ENCODE measurements around the gene PTPRM.

Gene PTPRM

GRCh38 chr18:7812431-7813063 is 245.4 kb downstream of the PTPRM start:
- no peak for DNase-seq

GRCh38 chr18:7813131-7813530 is 246.0 kb downstream of the PTPRM start:
- no peak for DNase-seq

- no peak for DNase-seq
Measured at GRCh38 chr18:7814754-7815315, 247.7 kb downstream of the PTPRM start.

GRCh38 chr18:7815787-7816186 is 248.7 kb downstream of the PTPRM start:
- DNase-seq: no peak

GRCh38 chr18:7817575-7818230 is 250.6 kb downstream of the PTPRM start:
- DNase-seq: no peak

GRCh38 chr18:7821784-7822183 is 254.7 kb downstream of the PTPRM start:
- no peak for DNase-seq

- DNase-seq: no peak
Measured at GRCh38 chr18:7822435-7823331, 255.6 kb downstream of the PTPRM start.

- no peak for DNase-seq
Measured at GRCh38 chr18:7824970-7825369, 257.9 kb downstream of the PTPRM start.

- no peak for DNase-seq
Measured at GRCh38 chr18:7830468-7830867, 263.4 kb downstream of the PTPRM start.

GRCh38 chr18:7839548-7839947 is 272.4 kb downstream of the PTPRM start:
- no peak for DNase-seq

GRCh38 chr18:7840411-7840810 is 273.3 kb downstream of the PTPRM start:
- no peak for DNase-seq

- DNase-seq: no peak
Measured at GRCh38 chr18:7844017-7844416, 276.9 kb downstream of the PTPRM start.

- DNase-seq: no peak
Measured at GRCh38 chr18:7844418-7844817, 277.3 kb downstream of the PTPRM start.

- DNase-seq: no peak
Measured at GRCh38 chr18:7846335-7846734, 279.2 kb downstream of the PTPRM start.

- no peak for DNase-seq
Measured at GRCh38 chr18:7847357-7848053, 280.4 kb downstream of the PTPRM start.

GRCh38 chr18:7848054-7848412 is 280.9 kb downstream of the PTPRM start:
- no peak for DNase-seq

- DNase-seq: no peak
Measured at GRCh38 chr18:7850446-7850845, 283.3 kb downstream of the PTPRM start.

- DNase-seq: no peak
Measured at GRCh38 chr18:7855028-7855427, 287.9 kb downstream of the PTPRM start.

GRCh38 chr18:7855671-7856070 is 288.6 kb downstream of the PTPRM start:
- no peak for DNase-seq

- DNase-seq: no peak
Measured at GRCh38 chr18:7856116-7856515, 289.0 kb downstream of the PTPRM start.

- no peak for DNase-seq
Measured at GRCh38 chr18:7856733-7857132, 289.6 kb downstream of the PTPRM start.

- no peak for DNase-seq
Measured at GRCh38 chr18:7857562-7857961, 290.4 kb downstream of the PTPRM start.

GRCh38 chr18:7859122-7859521 is 292.0 kb downstream of the PTPRM start:
- DNase-seq: no peak

All from activated naive CD4-positive, alpha-beta T cell treated with anti-CD3 and anti-CD28 coated beads, Interleukin-2, amount 50 U/mL, for 16 hours (primary cell).